Loucy (cell line): ENCODE measurements around the gene TMEM184A.

Experiments
- H2AFZ ChIP-seq: fragments of 200-600 bp; sonication (generic); 2 replicates; pipeline ENCODE4 v1.6.0; 2016; ENCODE audit warnings: antibody characterized with exemption, mild to moderate bottlenecking, low read length, moderate library complexity
- H3F3A ChIP-seq: fragments of 200-600 bp; 2 replicates; pipeline ENCODE4 v1.6.0; 2016; ENCODE audit warnings: antibody characterized with exemption, low read depth, mild to moderate bottlenecking
- H3K27me3 ChIP-seq: fragments of 200-600 bp; sonication (generic); 2 replicates; pipeline ENCODE4 v1.6.1; 2014; ENCODE audit warnings: low read length, mild to moderate bottlenecking; ENCODE audit not compliant: insufficient read depth, poor library complexity, severe bottlenecking
- H3K36me3 ChIP-seq: fragments of 200-600 bp; sonication (generic); 2 replicates; pipeline ENCODE4 v1.6.1; 2016; ENCODE audit warnings: low read length; ENCODE audit not compliant: insufficient read depth
- H3K4me1 ChIP-seq: fragments of 200-600 bp; sonication (generic); 2 replicates; pipeline ENCODE4 v1.5.1; 2014; ENCODE audit warnings: low read length, mild to moderate bottlenecking; ENCODE audit not compliant: insufficient read depth, poor library complexity, severe bottlenecking
- H3K4me2 ChIP-seq: fragments of 200-600 bp; sonication (generic); 2 replicates; pipeline ENCODE4 v1.6.0; 2014; ENCODE audit warnings: antibody characterized with exemption, low read length, low read depth, mild to moderate bottlenecking; ENCODE audit not compliant: poor library complexity, severe bottlenecking
- H3K4me3 ChIP-seq: fragments of 200-600 bp; sonication (generic); 2 replicates; pipeline ENCODE4 v1.5.1; 2014; ENCODE audit warnings: low read length, mild to moderate bottlenecking, mixed read lengths; ENCODE audit not compliant: poor library complexity, severe bottlenecking
- H3K79me2 ChIP-seq: fragments of 200-600 bp; sonication (generic); 2 replicates; pipeline ENCODE4 v1.6.1; 2014; ENCODE audit warnings: low read length; ENCODE audit not compliant: insufficient read depth
- H3K9ac ChIP-seq: fragments of 200-600 bp; sonication (generic); 2 replicates; pipeline ENCODE4 v1.6.0; 2014; ENCODE audit warnings: mild to moderate bottlenecking, low read depth, low read length, moderate library complexity; ENCODE audit not compliant: poor library complexity, severe bottlenecking
- H3K9me2 ChIP-seq: fragments of 200-600 bp; sonication (generic); replicated peaks from 2 replicates; pipeline ENCODE4 v1.6.1; 2016; ENCODE audit warnings: low read depth, low read length, mixed read lengths
- H3K9me3 ChIP-seq: fragments of 200-600 bp; sonication (generic); 2 replicates; pipeline ENCODE4 v1.6.1; 2014; ENCODE audit warnings: mild to moderate bottlenecking, antibody characterized with exemption, low read length, low read depth; ENCODE audit not compliant: insufficient read depth
- H4K20me1 ChIP-seq: fragments of 200-600 bp; sonication (generic); 2 replicates; pipeline ENCODE4 v1.6.0; 2014; ENCODE audit warnings: antibody characterized with exemption, low read length, mild to moderate bottlenecking; ENCODE audit not compliant: insufficient read depth, poor library complexity, severe bottlenecking
- EZH2phosphoT487 ChIP-seq: fragments of 200-600 bp; IDR thresholded peaks from 2 replicates; pipeline ENCODE4 v1.6.1; 2018; ENCODE audit warnings: antibody characterized with exemption, mild to moderate bottlenecking, moderate library complexity, borderline replicate concordance
- TF ChIP-seq, protein P1 (sequence below): fragments of 200-600 bp; sonication (generic); conservative IDR thresholded peaks from 2 replicates; pipeline ENCODE4 v1.5.1; 2014; ENCODE audit warnings: mild to moderate bottlenecking, antibody characterized with exemption, low read length

The TMEM184A gene

DNA sequence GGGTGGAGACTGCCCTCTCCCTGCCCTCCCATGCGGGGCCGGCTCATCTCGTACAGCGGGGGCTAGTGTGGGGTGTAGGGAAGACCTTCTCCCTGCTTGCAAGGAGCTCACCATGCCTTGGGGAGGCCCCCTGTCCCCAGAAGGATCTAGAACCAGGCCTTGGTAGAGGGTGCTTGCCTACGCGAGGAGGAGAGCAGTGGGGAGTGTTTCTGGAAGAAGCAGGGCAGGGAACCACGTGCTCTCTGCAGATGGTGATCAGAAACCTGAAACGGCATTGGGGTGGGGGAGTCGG lies 22.8 kb downstream of the TMEM184A start:
- Histone ChIP-seq H3K36me3 (peaks cover 13% of the 10 kb centered on the region; the same call in 1 of the 2 replicates), H3F3A (no peaks in the 10 kb centered on the region), H3K79me2 (peaks cover 81% of the 10 kb centered on the region), H2AFZ (no peak overlapping the region), H3K4me1 (peaks cover 36% of the 10 kb centered on the region), H3K9me2 (no peaks in the 10 kb centered on the region), H3K9ac (peak overlapping the region; percentile 70), H3K9me3 (no peaks in the 10 kb centered on the region), H3K4me3 (peak overlapping the region; percentile 88), H3K27me3 (no peaks in the 10 kb centered on the region), H3K4me2 (peak overlapping the region; percentile 90), H4K20me1 (peaks cover 71% of the 10 kb centered on the region)
- TF ChIP-seq, protein P1, sequence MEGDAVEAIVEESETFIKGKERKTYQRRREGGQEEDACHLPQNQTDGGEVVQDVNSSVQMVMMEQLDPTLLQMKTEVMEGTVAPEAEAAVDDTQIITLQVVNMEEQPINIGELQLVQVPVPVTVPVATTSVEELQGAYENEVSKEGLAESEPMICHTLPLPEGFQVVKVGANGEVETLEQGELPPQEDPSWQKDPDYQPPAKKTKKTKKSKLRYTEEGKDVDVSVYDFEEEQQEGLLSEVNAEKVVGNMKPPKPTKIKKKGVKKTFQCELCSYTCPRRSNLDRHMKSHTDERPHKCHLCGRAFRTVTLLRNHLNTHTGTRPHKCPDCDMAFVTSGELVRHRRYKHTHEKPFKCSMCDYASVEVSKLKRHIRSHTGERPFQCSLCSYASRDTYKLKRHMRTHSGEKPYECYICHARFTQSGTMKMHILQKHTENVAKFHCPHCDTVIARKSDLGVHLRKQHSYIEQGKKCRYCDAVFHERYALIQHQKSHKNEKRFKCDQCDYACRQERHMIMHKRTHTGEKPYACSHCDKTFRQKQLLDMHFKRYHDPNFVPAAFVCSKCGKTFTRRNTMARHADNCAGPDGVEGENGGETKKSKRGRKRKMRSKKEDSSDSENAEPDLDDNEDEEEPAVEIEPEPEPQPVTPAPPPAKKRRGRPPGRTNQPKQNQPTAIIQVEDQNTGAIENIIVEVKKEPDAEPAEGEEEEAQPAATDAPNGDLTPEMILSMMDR, result no peak
- TF ChIP-seq EZH2phosphoT487, result no peak

DNA sequence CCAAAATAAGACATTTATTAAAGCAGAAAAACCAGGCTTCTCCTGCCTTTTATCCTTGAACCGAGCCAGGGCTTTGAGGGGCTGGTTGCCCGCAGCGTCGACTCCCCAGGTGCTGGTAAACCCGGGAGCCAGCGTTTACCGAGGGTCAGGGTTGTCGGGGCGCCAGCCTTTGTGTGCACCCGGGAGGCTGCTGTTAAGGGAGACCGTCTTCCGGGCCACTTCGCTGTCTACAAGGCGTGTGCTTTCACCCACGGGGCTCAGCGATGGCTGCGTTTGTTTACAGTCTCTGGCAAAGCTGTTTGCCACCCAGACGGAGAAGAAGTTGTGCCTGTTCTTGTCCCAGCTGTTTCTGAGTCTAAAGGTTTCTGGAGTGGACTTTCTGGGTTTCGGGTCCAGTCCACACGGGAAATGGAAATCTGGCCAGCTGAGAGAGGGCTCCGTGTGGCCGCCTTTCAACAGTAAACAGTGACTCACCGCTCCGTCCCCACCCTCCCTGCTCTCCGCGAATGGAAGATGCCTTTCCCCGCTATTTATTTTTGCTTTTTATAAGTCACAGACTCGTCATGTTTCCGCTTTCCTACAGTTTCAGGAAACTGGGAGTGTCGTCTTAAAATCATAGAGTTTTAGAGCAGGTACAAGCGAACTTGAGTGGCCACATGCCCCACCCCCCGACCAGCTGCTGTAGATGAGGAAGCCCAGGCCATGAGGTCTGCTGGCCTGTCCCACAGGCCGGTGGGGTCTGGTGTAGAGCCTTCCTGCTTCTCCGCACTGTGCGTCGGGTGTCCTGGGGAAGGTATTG lies 23.4 kb downstream of the TMEM184A start:
- Histone ChIP-seq H2AFZ (no peak overlapping the region), H3F3A (no peaks in the 10 kb centered on the region), H3K4me1 (peaks cover 36% of the 10 kb centered on the region), H3K4me3 (peak overlapping the region; percentile 88), H4K20me1 (peaks cover 66% of the 10 kb centered on the region), H3K27me3 (no peaks in the 10 kb centered on the region), H3K4me2 (peak overlapping the region; percentile 90), H3K79me2 (peaks cover 75% of the 10 kb centered on the region), H3K9ac (peak overlapping the region; percentile 70), H3K9me2 (no peaks in the 10 kb centered on the region), H3K36me3 (peaks cover 13% of the 10 kb centered on the region; the same call in 1 of the 2 replicates), H3K9me3 (no peaks in the 10 kb centered on the region)
- TF ChIP-seq EZH2phosphoT487, result no peak
- TF ChIP-seq, protein P1, result no peak

DNA sequence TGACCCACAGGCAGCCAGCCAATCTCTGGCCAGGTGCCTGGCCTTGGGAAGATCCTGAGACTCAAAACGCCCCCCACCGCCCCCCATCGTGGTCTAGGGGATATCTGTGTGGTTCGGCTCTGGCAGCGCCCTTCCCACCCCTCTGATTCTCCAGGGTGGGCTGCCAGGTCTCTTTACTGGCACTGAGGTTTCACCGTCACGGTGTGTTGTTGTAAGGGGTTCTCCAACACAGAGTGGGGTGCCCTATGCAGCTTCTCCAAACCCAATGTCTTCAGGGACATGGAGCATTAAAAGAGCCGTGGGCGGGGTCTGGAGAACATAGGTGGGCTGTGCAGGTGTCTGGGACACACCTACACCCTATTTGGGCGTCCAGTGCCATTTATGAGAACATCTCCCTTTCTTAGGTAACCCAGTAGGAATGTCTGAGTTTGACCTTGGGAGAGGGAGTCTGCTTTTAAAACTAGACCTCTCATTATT lies 24.0 kb downstream of the TMEM184A start:
- no peaks in the 10 kb centered on the region for H3K9me2 ChIP-seq
- H3K4me2 ChIP-seq, result peak overlapping the region; percentile 90
- H3K4me3 ChIP-seq, result peak overlapping the region; percentile 88
- no peak overlapping the region for H2AFZ ChIP-seq
- TF ChIP-seq, protein P1, result no peak
- no peak for TF ChIP-seq EZH2phosphoT487
- H3K4me1 ChIP-seq, result peaks cover 40% of the 10 kb centered on the region
- no peaks in the 10 kb centered on the region for H3K9me3 ChIP-seq
- H4K20me1 ChIP-seq, result peaks cover 59% of the 10 kb centered on the region
- H3K9ac ChIP-seq, result peak overlapping the region; percentile 70
- peaks cover 13% of the 10 kb centered on the region; the same call in 1 of the 2 replicates for H3K36me3 ChIP-seq
- H3K79me2 ChIP-seq, result peaks cover 69% of the 10 kb centered on the region
- H3F3A ChIP-seq, result no peaks in the 10 kb centered on the region
- H3K27me3 ChIP-seq, result no peaks in the 10 kb centered on the region
